SK-N-SH treated with all-trans-retinoic acid at 6 μM for 48 hours (cell line): Measurements from ENCODE around the gene DNAJC19.

Experiments
- CSDC2 ChIP-seq: fragments of 250-450 bp; sonication (Bioruptor Pico); IDR thresholded peaks from 2 replicates; pipeline ENCODE4 v1.5.0; 2020; ENCODE audit warnings: mild to moderate bottlenecking, moderate library complexity
- CSRNP3 ChIP-seq: fragments of 250-450 bp; sonication (Bioruptor Pico); IDR thresholded peaks from 2 replicates; pipeline ENCODE4 v1.5.1; 2021; ENCODE audit warnings: mild to moderate bottlenecking, moderate library complexity
- ISL1 ChIP-seq: fragments of 250-450 bp; sonication (Bioruptor Pico); IDR thresholded peaks from 2 replicates; pipeline ENCODE4 v2.1.2; 2022; ENCODE audit warnings: mild to moderate bottlenecking, moderate library complexity
- PATZ1 ChIP-seq: fragments of 250-450 bp; sonication (Bioruptor Pico); IDR thresholded peaks from 2 replicates; pipeline ENCODE4 v1.8.0; 2020; ENCODE audit warnings: mild to moderate bottlenecking, moderate library complexity, borderline replicate concordance
- POU6F1 ChIP-seq: fragments of 250-450 bp; sonication (Bioruptor Pico); IDR thresholded peaks from 2 replicates; pipeline ENCODE4 v1.8.0; 2021; ENCODE audit warnings: low read depth, mild to moderate bottlenecking, moderate library complexity, borderline replicate concordance
- PPARA ChIP-seq: fragments of 250-450 bp; sonication (Bioruptor Pico); IDR thresholded peaks from 2 replicates; pipeline ENCODE4 v1.5.0; 2020; ENCODE audit warnings: mild to moderate bottlenecking, borderline replicate concordance
- RARB ChIP-seq: fragments of 250-450 bp; sonication (Bioruptor Pico); IDR thresholded peaks from 2 replicates; pipeline ENCODE4 v1.8.0; 2021; ENCODE audit warnings: mild to moderate bottlenecking, moderate library complexity
- SNAI2 ChIP-seq: fragments of 250-450 bp; sonication (Bioruptor Pico); IDR thresholded peaks from 2 replicates; pipeline ENCODE4 v1.5.0; 2020; ENCODE audit warnings: mild to moderate bottlenecking, moderate library complexity
- TCF4 ChIP-seq: fragments of 250-450 bp; sonication (Bioruptor Pico); IDR thresholded peaks from 2 replicates; pipeline ENCODE4 v1.8.0; 2021; ENCODE audit warnings: mild to moderate bottlenecking, moderate library complexity, borderline replicate concordance
- TOX ChIP-seq: fragments of 250-450 bp; sonication (Bioruptor Pico); IDR thresholded peaks from 2 replicates; pipeline ENCODE4 v1.8.0; 2021; ENCODE audit warnings: mild to moderate bottlenecking, moderate library complexity, borderline replicate concordance
- TSHZ2 ChIP-seq: fragments of 250-450 bp; sonication (Bioruptor Pico); IDR thresholded peaks from 2 replicates; pipeline ENCODE4 v1.5.0; 2020; ENCODE audit warnings: mild to moderate bottlenecking, moderate library complexity
- ZFP30 ChIP-seq: fragments of 450-650 bp; formaldehyde crosslinking; IDR thresholded peaks from 2 replicates; pipeline ENCODE4 v1.5.0; 2022; ENCODE audit warnings: mild to moderate bottlenecking, moderate library complexity
- ZNF70 ChIP-seq: fragments of 450-650 bp; formaldehyde crosslinking; IDR thresholded peaks from 2 replicates; pipeline ENCODE4 v1.5.0; 2020; ENCODE audit warnings: mild to moderate bottlenecking, moderate library complexity

GRCh38 chr3:180980611-180981010 lies 8.9 kb downstream of the DNAJC19 start:
- TF ChIP-seq CSDC2 (CRISPR knock-in tag) (no peak), SNAI2 (CRISPR knock-in tag) (no peak), PATZ1 (CRISPR knock-in tag) (no peak), TSHZ2 (CRISPR knock-in tag) (no peak), RARB (CRISPR knock-in tag) (no peak), CSRNP3 (CRISPR knock-in tag) (no peak), ZFP30 (CRISPR knock-in tag) (no peak), ZNF70 (CRISPR knock-in tag) (no peak), ISL1 (CRISPR knock-in tag) (no peak), TCF4 (CRISPR knock-in tag) (no peak), PPARA (CRISPR knock-in tag) (no peak), POU6F1 (CRISPR knock-in tag) (no peak), TOX (CRISPR knock-in tag) (no peak)
